Measurements from ENCODE around the gene MIGA1.

- TF ChIP-seq, protein P1, sequence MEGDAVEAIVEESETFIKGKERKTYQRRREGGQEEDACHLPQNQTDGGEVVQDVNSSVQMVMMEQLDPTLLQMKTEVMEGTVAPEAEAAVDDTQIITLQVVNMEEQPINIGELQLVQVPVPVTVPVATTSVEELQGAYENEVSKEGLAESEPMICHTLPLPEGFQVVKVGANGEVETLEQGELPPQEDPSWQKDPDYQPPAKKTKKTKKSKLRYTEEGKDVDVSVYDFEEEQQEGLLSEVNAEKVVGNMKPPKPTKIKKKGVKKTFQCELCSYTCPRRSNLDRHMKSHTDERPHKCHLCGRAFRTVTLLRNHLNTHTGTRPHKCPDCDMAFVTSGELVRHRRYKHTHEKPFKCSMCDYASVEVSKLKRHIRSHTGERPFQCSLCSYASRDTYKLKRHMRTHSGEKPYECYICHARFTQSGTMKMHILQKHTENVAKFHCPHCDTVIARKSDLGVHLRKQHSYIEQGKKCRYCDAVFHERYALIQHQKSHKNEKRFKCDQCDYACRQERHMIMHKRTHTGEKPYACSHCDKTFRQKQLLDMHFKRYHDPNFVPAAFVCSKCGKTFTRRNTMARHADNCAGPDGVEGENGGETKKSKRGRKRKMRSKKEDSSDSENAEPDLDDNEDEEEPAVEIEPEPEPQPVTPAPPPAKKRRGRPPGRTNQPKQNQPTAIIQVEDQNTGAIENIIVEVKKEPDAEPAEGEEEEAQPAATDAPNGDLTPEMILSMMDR (conservative IDR thresholded peaks at IDR 0.05; ENCODE audit: low read depth, low read length): no peak
- TF ChIP-seq POLR2A (IDR thresholded peaks at IDR 0.05; ENCODE audit: low read depth, low read length) (no peak), BHLHE40 (IDR thresholded peaks at IDR 0.05; ENCODE audit: low read depth, low read length) (no peak), CEBPB (IDR thresholded peaks at IDR 0.05; ENCODE audit: low read depth, low read length) (no peak)
Measured at GRCh38 chr1:77742011-77742555, 37.4 kb upstream of the MIGA1 start.

Measured in IMR-90 (cell line).